ENCODE data around the gene FUT6.
A peak's percentile ranks its signal among the peaks of the same experiment; 100 is the strongest.

The FUT6 gene

DNA sequence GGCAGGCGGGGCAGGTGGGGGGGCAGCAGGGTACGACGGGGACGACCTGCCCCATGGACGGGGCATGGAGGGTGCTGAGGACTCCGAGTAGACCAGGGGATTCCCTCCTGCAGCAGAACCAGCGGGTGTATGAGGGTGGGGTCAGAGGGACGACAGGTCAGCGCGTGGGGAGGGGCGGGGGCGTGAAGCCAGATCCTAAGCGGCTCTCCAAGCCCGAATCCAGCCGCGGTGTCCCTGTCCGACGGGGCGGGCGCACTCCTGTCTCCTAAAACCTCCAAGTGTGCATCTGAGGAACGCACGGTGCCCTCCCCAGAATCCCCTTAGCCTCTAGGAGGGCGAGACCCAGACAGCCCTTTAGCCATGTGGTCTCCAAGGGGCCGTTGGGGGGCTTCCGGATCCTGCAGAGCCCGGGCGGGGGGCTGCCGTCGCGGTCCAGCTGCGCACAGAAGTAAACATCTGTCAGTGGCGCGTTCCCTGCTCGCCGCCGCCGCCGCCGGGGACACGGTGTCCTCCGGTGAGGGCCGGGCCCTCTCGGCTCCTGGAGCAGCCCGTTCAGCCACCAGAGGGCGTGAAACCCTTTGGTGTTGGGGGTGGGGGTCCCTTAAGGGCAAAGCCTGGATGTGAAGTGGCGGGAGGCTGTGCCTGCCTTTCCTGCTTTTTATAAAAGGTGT, 33.9 kb downstream of the FUT6 start:
- DNase-seq (ENCODE audit: low read depth in 2 of 2), result peak; percentile 53 to 57

DNA sequence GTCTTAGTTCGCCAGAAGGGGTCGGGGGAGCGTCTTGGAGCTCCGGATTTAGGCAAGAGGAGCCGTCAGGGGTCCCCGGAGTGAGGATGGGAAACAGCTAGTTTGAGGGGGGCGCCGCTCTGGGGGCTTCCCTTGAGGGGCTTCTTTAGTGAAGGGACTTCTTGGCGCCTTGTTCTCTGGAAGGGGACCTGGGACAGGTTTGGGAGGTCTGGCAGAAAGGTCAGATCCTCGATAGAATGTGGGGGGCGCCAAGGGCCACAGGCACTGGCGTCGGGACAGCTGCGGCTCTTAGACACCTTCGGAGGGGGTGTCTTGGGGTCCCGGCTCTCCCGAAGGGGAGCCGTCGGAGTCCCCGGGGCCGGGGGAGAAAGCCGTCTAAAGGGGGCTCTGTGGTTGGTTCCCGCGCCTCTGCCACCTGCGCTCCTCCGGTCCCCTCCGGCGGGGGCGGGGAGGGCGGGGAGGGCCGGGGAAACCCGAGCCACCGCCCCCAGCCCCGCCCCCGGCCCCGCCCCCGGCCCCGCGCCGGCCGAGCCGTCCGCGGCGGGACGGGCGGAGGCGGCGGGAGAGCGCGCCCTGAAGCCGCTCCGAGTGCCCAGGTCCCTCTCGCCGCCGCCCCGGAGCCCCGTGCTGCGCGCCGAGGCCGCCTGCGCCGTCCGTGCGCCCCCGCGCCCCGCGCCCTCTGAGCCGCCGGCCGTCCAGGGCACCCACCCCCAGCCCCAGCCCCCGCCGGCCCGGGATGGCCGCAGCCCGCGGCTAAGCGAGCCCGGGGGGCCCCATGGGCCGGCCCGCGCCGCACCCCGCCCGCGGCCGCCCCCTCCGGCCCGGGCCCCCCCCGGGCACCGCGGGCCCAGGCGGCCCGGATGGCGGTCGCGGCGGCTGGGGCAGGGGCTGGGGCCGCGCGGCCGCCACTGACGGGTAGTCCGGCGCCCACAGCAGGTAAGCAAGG, 34.7 kb downstream of the FUT6 start, which contains the start of gene NRTN:
Gene NRTN, plus strand, starts transcription at position 552 of the 946 bp plus-strand sequence. CDS start 19,099 bp downstream, outside the sequence.
- peak; percentile 41 to 55 for DNase-seq (ENCODE audit: low read depth in 2 of 2)

DNA sequence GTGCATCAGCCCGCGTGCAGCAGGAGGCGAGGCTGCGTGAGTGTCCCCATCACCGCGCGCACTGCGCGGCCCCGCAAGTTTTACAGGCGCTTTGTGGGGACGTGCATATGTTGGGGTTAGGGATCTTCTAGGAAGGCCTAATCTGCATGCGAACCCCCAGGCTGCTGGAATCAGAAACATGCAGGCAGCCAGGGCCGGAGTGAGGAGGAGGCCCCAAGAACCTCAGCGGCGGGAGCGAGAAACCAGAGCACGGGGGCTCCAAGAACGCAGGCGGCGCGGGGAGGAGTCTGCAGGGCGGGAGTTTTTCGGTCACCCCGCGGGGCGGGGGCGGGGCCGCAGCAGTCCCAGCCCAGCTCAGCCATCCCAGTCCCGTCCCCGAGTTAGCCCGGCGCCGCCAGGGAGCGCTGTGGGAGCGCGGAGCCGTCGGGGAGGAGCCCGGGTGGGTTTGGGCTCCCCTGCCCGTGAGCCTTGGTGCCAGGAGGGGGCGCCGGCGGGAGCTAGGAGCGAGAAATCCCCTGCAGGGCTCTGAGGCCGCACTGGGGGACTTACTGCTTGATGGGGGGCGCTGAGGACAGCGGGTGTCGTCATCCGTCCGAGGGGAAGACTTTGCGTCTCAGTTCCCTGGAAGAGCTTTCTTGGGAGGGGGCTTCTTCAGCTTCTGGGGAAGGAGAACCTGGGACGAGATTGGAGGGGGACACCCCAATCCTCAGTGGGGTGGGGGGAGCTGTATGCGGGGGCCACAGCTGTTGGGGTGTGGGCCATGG, 35.6 kb downstream of the FUT6 start:
- peak; percentile 83 to 93 for DNase-seq (ENCODE audit: low read depth in 2 of 2)

DNA sequence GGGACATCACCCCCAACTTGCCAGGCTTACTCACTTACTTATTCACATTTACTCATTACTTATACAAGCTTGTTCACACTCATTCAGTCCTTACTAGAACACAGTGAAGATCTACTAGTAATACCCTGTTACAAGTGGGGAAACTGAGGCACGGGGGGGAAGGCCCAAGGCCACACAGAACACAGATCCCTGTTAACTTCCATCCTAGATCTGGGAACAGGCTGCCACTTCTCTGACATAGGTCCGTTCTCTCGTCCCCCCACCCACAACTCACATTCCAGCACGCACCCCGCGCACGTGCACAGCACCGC, 36.1 kb downstream of the FUT6 start:
- no peak for DNase-seq (ENCODE audit: low read depth in 2 of 2)

DNA sequence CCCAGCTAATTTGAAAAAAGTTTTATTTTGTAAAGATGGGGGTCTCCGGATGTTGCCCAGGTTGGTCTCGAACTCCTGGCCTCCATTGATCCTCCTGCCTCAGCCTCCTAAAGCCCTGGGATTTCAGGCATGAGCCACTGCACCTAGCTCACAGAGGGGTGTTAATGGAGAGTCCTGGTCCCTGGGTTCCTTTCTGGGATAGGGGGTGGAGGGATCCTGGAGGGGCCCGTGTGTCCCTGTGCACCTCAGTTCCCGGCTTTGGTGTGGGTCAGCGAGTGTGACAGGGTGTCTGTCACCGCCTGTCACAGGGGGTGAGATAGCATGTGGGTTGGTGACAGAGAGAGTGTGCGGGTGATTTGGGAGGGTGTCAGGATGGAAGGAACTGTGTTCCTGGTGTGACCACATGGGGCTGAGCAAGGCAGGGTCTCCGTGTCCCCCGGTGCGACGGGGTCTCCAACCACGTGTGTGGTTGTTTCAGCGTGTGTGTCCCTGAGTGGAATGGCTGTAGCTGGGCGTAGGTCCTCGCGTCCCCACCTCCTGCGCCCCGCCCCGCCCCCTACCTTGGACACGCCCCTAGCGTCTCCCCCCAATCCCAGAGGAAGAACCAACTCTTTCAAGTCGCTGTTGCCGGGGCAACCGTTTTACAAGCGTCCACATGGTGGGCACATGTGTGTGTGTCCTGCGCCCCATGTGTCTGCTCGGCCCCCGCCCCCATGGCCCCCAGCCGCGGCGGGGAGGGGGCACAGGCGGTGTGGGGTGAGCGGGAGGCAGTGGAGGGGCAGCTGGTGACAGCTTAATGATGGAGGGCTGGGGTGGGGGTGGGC, 37.5 kb downstream of the FUT6 start:
- no peak for DNase-seq (ENCODE audit: low read depth in 2 of 2)

DNA sequence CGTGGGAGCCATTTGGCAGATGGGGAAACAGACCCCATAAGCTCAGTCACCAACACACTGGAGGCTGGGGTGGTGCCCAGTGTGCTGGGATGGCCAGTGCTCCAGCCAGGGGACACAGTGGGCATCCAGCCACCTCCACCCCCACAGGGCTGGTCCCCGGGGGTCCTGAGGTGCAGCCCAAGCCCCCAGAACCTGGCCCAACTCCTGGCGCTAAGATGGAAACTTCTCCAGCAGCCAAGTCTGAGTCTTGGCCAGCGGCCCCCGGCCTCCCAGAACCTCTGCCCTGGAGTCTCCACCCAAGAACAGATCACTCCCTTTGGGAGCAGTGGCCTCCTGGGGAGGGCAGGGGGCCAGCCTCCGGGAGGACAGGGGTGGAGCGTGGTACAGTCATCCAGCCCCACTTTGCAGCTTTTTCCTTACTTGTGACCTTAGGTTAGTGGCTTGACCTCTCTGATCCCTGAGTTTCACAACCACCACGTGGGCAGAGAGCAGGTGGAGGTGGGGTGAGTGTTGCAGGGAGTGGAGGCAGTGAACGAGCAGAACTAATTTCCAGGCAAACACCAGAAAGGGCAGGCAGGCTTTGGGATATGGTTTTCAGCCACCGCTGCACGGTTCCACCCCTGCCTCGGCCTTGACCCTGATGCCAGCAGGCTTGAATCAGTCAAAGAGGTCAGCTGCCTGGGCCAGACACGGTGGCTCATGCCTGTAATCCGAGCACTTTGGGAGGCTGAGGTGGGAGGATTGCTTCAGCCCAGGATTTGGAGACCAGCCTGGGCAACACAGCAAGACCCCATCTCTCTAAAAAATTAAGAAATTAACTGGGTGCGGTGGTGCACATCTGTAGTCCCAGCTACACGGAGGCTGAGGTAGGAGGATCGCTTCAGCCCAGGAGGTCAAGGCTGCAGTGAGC, 38.9 kb downstream of the FUT6 start:
- no peak for DNase-seq (ENCODE audit: low read depth in 2 of 2)

DNA sequence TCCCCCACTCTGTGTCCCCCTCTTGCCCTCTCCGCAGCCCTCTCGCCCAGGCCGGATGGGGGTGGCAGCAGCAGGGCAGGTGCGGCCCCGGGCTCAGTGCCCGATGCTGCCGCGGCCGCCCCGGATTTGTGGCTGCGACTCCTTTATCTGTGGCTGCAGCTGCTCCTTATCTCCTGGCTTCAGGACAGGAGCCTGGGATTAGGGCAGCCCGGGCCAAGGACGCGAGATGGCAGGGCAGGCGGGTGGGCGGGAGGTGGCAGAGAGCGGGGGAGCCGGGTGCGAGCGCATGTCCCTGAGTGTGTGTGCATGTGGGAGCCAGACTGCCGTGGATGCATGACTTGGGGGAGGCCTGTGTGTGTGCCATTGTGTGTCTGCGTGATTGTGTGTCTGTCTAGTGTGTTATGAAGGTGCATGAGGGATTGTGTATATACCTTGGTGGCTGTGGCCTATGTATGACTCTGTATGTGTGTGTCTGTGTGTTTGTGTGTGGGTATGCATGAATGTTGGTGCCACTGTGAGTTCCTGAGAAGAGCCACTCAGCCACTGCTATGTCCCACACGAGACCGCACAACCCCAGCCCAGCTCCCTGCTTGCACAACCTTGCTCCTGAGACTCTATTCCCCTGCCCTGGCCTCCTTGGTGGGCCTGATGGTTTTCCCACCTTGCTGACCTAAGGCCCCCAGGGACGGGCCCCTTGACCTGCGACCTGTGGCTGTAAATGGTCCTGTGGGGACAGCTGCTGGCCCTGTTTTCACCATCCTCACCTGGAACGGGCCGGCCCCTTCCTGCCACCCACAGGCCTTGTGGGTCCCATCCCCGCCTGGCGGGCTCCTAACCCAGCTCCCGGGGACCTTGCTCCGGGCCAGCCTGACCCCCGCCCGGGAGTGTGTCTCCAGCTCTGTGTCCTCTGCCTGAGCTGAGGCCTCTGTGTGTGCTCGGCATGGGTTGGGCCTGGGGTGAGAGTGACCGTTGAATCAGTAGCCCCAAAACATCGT, 40.0 kb downstream of the FUT6 start:
- no peak for DNase-seq (ENCODE audit: low read depth in 2 of 2)

DNA sequence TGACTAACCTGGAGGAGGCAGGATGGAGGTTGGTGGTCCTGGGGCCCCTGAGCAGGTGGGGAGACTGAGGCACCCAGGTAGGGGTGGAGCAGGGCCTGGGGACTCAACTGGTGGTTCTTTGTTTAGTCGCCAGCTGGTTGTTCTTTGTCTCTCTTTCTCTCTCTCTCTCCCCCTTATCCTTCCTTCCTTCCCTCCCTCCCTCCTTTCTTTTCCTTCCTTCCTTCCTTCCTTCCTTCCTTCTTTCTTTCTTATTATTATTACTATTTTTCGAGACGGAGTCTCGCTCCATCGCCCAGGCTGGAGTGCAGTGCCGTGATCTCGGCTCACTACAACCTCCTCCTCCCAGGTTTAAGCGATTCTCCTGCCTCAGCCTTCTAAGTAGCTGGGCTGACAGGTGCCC, 41.3 kb downstream of the FUT6 start:
- no peak for DNase-seq (ENCODE audit: low read depth in 2 of 2)

DNA sequence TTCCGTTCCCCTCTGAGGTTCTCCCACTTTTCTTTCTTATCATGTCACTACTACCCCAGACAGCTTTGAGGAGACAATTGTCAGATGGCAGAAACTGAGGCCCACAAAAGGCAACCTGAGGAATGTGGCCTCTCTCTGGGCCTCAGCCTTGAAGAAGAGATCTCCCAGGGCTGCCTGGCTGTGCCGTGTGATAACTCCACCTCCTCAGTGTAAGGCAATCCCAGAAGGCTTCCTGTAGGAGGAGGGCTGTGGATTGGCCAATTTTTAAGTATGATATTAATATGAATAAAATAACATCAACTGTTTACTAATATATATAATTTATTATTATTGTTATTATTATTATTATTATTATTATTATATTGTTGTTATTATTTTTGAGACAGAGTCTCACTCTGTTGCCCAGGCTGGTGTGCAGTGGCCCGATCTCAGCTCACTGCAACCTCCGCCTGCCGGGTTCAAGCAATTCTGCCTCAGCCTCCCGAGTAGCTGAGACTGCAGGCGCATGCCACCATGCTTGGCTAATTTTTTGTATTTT, 44.1 kb downstream of the FUT6 start:
- DNase-seq (ENCODE audit: low read depth in 2 of 2), result no peak

DNA sequence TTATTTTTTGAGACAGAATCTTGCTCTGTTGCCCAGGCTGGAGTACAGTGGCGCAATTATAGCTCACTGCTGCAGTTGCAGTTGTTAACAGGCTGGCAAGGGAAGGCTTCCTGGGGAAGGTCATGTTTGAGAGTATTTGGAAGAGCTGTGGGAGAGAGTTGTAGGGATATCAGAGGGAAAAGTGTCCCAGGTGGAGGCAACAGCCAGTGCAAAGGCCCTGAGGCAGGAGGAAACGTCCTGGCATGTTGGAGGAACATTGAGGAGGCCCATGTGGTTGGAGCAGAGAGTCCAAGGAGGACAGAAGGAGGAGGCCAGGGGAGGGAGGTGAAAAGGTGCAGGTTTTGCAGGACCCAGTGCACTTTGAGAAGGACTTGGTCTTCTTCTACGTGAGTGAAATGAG, 46.3 kb downstream of the FUT6 start:
- no peak for DNase-seq (ENCODE audit: low read depth in 2 of 2)

DNA sequence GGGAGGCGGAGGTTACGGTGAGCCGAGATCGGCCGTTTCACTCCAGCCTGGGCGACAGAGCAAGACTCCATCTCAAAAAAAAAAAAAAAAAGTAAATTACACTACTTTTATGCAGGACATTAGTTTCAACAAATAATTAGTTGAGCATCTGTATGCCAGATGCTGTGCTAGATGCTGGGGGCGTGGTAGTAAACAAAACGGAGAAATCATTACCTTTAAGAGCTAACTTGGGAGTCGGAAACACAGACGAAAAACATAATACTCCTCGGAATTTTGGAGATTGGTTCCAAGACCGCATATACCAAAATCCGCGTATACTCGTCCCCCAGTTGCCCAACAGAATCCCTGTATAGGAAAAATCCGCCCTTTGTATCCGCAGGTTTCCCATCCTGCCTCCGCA, 47.3 kb downstream of the FUT6 start:
- no peak for DNase-seq (ENCODE audit: low read depth in 2 of 2)

DNA sequence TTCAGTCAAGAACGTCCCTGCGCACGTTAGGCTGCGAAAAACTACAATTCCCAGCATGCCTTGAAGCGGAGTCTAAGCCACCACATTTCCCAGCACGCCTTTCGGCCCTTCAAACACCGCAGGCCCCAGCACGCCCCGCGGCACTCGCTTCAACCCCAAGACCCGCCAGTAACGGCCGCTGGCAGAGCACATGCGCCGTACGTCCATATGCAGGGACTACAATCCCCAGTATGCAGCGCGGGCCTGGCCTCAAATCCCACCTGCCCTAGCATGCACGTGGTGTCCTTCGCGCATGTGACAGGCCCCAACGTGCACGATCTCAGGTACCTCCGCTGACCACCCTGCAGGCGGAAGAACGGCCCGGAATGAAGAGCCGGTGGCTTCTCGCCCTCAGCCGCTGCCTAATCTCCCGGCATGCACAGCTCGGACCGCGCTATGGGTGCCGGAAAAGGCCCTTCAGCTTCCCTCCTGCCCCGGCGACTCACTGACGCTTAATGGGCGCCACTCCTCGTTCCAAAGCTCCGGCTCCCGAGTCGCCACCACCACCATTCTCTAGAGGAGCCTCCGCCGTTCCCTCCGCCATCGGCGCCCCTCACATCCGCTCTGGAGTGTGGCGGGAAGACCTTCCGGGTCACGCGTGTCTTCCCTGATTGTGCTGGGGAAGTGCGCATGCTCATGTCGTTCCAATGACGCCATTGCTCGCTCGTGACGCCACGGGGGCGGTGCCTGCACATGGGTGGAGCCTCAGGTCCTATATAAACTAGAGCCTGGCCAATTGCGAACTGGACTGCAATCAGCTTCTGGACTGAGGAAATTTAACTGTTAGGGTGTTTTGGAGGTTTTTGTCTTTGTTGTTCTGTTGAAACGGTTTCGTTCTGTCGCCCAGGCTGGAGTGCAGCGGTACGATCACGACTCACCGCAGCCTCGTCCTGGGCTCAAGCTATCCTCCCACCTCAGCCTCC, 48.7 kb downstream of the FUT6 start, which contains the start of gene DUS3L:
Gene DUS3L, minus strand, starts transcription at position 605 of the 962 bp plus-strand sequence. Its CDS starts 22 bp downstream, at position 583.
- DNase-seq (ENCODE audit: low read depth in 2 of 2), result peak; percentile 93 to 94

DNA sequence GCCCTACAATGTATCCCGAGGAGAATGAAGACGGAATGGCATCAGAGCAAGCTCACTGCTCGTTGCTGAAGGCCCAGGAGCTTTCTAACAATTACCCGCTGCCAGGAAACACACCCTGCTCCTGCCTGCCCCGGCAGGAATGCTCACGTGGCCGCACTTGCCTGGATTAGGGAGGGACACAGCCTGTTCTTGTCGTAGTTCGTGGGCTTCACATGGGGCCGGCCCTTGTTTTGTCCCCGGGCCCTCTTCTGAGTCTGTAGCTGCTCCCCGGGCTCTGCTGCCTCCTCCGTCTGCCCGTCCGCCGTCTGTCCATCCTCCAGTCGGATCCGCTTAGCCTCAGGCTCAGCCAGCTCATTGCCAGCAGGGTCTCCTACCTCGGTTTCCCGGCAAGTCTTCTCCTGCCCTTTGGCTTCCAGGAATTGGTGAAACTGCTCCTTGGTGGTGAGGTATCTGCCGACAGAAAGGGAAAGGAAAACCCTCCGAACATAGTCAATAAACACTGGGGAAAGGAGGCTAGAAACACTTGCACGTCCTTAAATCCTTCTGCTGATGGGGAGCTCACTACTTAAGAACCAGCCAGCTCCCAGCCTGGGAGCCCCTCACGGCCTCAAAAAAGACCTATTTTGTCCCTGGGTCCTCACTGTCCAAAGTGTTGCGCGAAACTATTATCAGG, 49.5 kb downstream of the FUT6 start:
- DNase-seq (ENCODE audit: low read depth in 2 of 2), result no peak

DNA sequence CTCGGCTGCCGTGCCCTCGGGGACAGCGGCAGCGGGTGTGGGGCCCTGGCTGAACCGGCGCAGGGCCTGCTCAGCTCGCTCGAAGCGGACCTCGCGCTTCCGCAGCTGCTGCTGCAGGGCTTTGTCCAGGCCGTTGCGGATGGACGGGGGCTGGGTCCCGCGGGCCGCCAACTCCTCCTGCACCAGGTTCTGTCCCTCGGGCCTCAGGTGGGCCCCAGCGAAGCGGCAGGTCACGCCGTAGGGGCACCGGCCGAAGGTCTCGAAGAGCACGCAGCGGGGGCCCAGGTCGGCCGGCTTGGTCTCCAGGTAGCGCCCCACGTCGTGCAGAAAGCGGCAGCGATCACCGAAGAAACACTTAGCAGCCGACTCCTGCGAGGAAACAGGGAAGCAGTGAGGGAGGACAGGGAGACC, 50.1 kb downstream of the FUT6 start:
- DNase-seq (ENCODE audit: low read depth in 2 of 2), result no peak

DNA sequence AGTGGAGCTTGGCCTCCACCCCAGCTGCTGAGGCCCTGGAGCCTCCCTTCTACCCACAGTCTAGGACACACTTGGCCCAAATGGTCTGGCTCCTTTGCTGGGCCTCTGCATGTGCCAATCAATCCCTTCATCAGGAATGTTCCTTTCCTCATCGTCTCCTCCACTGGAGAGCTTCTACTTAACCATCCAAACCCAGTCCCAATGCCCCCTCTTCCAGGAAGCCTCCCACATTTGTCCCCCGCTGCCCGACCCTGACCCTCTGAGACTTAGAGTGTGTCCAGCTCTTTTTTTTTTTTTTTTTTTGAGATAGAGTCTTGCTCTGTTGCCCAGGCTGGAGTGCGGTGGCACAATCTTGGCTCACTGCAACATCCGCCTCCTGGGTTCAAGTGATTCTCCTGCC, 51.1 kb downstream of the FUT6 start:
- no peak for DNase-seq (ENCODE audit: low read depth in 2 of 2)

DNA sequence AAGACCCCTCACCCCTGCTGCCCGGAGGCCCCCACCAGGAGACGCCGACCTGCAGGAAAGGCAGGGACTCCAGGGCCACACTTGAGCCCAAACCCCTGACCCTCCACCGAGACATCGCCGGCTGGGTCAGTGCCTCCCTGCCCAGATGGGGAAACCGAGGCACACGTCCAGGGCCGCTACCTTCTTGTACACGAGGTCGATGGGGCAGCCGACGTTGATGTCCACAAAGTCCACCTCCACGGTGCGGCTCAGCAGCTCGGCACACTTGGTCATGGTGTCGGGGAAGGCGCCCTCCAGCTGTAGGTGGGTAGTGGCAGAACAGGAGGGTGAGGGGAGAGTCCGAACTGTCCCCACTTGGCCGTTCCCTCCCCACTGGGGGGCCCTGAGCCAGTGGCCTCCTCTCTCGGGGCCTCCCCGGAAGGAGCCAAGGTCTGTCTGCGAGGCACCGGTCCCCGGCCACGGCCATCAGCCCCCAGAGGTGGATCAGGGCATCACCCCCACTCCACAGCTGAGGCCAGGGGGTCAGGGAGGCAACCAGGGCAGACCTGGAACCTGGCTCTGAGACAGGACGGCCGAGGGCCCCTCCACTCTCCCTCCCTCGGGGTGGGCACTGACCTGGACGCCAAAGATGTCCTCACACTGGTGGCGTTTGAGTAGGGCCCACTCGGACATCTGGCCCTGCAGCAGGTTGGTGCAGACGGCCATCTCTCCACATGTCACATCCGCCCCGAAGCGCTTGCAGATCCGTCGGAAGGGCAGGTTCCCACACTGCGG, 51.9 kb downstream of the FUT6 start:
- no peak for DNase-seq (ENCODE audit: low read depth in 2 of 2)
